Naive thymus-derived CD8-positive, alpha-beta T cell (primary cell): ENCODE measurements around the gene TNFRSF1A. TPM values are rescaled to one million over a fixed set of nuclear protein-coding genes. Genes with fewer than 3 reads are reported as not detected.
A peak's percentile ranks its signal among the peaks of the same experiment; 100 is the strongest.
"Not testable (repeated sequence)": the region's sequence is repeated elsewhere in the genome, so short reads cannot be mapped to it uniquely, and the experiment has no call there.

Experiments used
- ATAC-seq, 2 donors: fragments of 150-1000 bp; cut with Tn5 transposase in 1 of 2; sonication (Bioruptor Pico), chemical (Tn5 transposase) in 1 of 2; 1 replicate in 1 of 2; 2 replicates in 1 of 2; pipeline ENCODE4 v1.10.0; 2021; ENCODE audit warnings: mild to moderate bottlenecking in 2 of 2, moderate library complexity in 2 of 2
- POLR2A ChIA-PET: fragments of 350-600 bp; sonication (Branson Sonifier 250); formaldehyde crosslinking; loops from one replicate; lab custom pipeline; 2021; ENCODE audit warnings: antibody characterized with exemption; lab: Charles Lee
- DNase-seq, 10 donors: peaks; one replicate each; pipeline versions ENCODE4 v3.0.0 to v3.0.0-alpha.2; 2020 to 2022
- H3K27ac Mint-ChIP-seq, 10 donors: one replicate each; pipeline ENCODE4 v1.8.0; 2020 to 2022; ENCODE audit warnings: mild to moderate bottlenecking in 10 of 10, mixed read lengths in 10 of 10, moderate library complexity in 4 of 10, inconsistent platforms in 1 of 10
- H3K27me3 Mint-ChIP-seq, 5 donors: one replicate each; pipeline ENCODE4 v1.8.0; 2021 to 2022; ENCODE audit warnings: mixed read lengths in 5 of 5
- H3K36me3 Mint-ChIP-seq, 3 donors: one replicate each; pipeline ENCODE4 v1.8.0; 2020 to 2022; ENCODE audit warnings: mixed read lengths in 3 of 3, mild to moderate bottlenecking in 2 of 3, inconsistent platforms in 1 of 3
- H3K4me1 Mint-ChIP-seq, 4 donors: one replicate each; pipeline ENCODE4 v1.8.0; 2021 to 2022; ENCODE audit warnings: mixed read lengths in 4 of 4
- H3K4me3 Mint-ChIP-seq, 10 donors: one replicate each; pipeline ENCODE4 v1.8.0; 2020 to 2022; ENCODE audit warnings: mild to moderate bottlenecking in 10 of 10, mixed read lengths in 10 of 10, moderate library complexity in 6 of 10, inconsistent platforms in 1 of 10
- H3K9me3 Mint-ChIP-seq, 9 donors: one replicate each; pipeline ENCODE4 v1.8.0; 2020 to 2022; ENCODE audit warnings: mixed read lengths in 9 of 9, mild to moderate bottlenecking in 3 of 9, inconsistent platforms in 1 of 9, moderate library complexity in 1 of 9
- polyA plus RNA-seq, 3 donors: library from polyadenylated mRNA; unstranded; fragments of 300-500 nt; fragmentation: Illumina TruSeq; gene quantifications; one replicate each; pipeline ENCODE4 v1.2.3, GENCODE V29; 2021
- total RNA-seq, 8 experiments: library from RNA in 2 of 8; stranded (reverse) in 2 of 8; gene quantifications; one replicate each; pipeline ENCODE4 v1.2.3 and lab custom pipeline; 2021 to 2026

Gene TNFRSF1A
- total and polyA plus RNA-seq, 5 experiments from 2014 or later = 19.5 to 97.6 (median 43.7) TPM

GRCh38 chr12:6352193-6353173 is 10.6 kb upstream of the TNFRSF1A start:
- Mint-ChIP-seq H3K27me3 (peaks cover 0 to 2% (median 0%) of the 10 kb centered on the region in 5 donors), H3K4me3 (no peak overlapping the region), H3K4me1 (peaks cover 12 to 32% (median 28%) of the 10 kb centered on the region in 4 donors), H3K27ac (peak overlapping the region in 2 of 10 donors; percentile 12 to 48), H3K36me3 (no peaks in the 10 kb centered on the region), H3K9me3 (no peaks in the 10 kb centered on the region)
- ATAC-seq = no peak
- POLR2A ChIA-PET = interaction anchor here (0.5 to 1.6 kb wide), 7 partner anchors 10 to 407 kb away, joined by 3 to 6 read pairs (median 5); no protein-coding TSS in a partner anchor
- no peak for DNase-seq

GRCh38 chr12:6351622-6352021 is 9.7 kb upstream of the TNFRSF1A start:
- DNase-seq = no peak
- no peak for ATAC-seq
- Mint-ChIP-seq H3K27me3 (peaks cover 0 to 6% (median 0%) of the 10 kb centered on the region in 5 donors), H3K36me3 (no peaks in the 10 kb centered on the region), H3K4me1 (peaks cover 20 to 40% (median 37%) of the 10 kb centered on the region in 4 donors), H3K27ac (peak overlapping the region in 1 of 10 donors; percentile 40), H3K9me3 (no peaks in the 10 kb centered on the region), H3K4me3 (no peak overlapping the region)
- POLR2A ChIA-PET = interaction anchor here (0.9 to 1.6 kb wide), 4 partner anchors 11 to 408 kb away, joined by 5 to 6 read pairs (median 5); no protein-coding TSS in a partner anchor

- ATAC-seq (peak; percentile 65 to 85), DNase-seq (peak in 1 of 10 donors; percentile 34)
Observed at GRCh38 chr12:6347367-6348338, 5.8 kb upstream of the TNFRSF1A start.

GRCh38 chr12:6346942-6347341 is 5.1 kb upstream of the TNFRSF1A start:
- peaks cover 33 to 59% (median 52%) of the 10 kb centered on the region in 4 donors for H3K4me1 Mint-ChIP-seq
- peaks cover 0 to 7% (median 0%) of the 10 kb centered on the region in 5 donors for H3K27me3 Mint-ChIP-seq
- H3K9me3 Mint-ChIP-seq = no peaks in the 10 kb centered on the region
- ATAC-seq = no peak
- peak overlapping the region in 9 of 10 donors; percentile 10 to 83 (median 60) for H3K27ac Mint-ChIP-seq
- no peak for DNase-seq
- no peaks in the 10 kb centered on the region for H3K36me3 Mint-ChIP-seq
- POLR2A ChIA-PET = interaction anchor here (0.6 to 7.4 kb wide), 3 partner anchors 11 to 146 kb away, joined by 4 to 70 read pairs (median 5); partner anchors contain the start of gene MRPL51
- H3K4me3 Mint-ChIP-seq = peak overlapping the region in 7 of 10 donors; percentile 2 to 61 (median 31)

More at GRCh38 chr12:6347367-6348338, 5.8 kb upstream of the TNFRSF1A start:
- no peaks in the 10 kb centered on the region for H3K9me3 Mint-ChIP-seq
- peak overlapping the region in 4 of 10 donors; percentile 8 to 61 (median 51) for H3K4me3 Mint-ChIP-seq
- peaks cover 30 to 52% (median 48%) of the 10 kb centered on the region in 4 donors for H3K4me1 Mint-ChIP-seq
- H3K27me3 Mint-ChIP-seq = peaks cover 0 to 7% (median 0%) of the 10 kb centered on the region in 5 donors
- peak overlapping the region in 9 of 10 donors; percentile 22 to 83 (median 60) for H3K27ac Mint-ChIP-seq
- no peaks in the 10 kb centered on the region for H3K36me3 Mint-ChIP-seq
- POLR2A ChIA-PET = interaction anchor here (0.6 to 7.4 kb wide), 6 partner anchors 12 to 192 kb away, joined by 3 to 70 read pairs (median 4); partner anchors contain the start of gene MRPL51

GRCh38 chr12:6346235-6346832 is 4.5 kb upstream of the TNFRSF1A start:
- ATAC-seq (no peak), DNase-seq (no peak)
- peaks cover 36 to 61% (median 57%) of the 10 kb centered on the region in 4 donors for H3K4me1 Mint-ChIP-seq
- no peaks in the 10 kb centered on the region for H3K36me3 Mint-ChIP-seq
- H3K9me3 Mint-ChIP-seq = no peaks in the 10 kb centered on the region
- H3K4me3 Mint-ChIP-seq = peak overlapping the region in 7 of 10 donors; percentile 7 to 67 (median 48)
- peaks cover 0 to 7% (median 0%) of the 10 kb centered on the region in 5 donors for H3K27me3 Mint-ChIP-seq
- POLR2A ChIA-PET = interaction anchor here (0.6 to 7.4 kb wide), 8 partner anchors 10 to 147 kb away, joined by 3 to 70 read pairs (median 5); partner anchors contain the start of gene MRPL51
- peak overlapping the region in 6 of 10 donors; percentile 48 to 87 (median 80) for H3K27ac Mint-ChIP-seq

GRCh38 chr12:6345319-6346091 is 3.6 kb upstream of the TNFRSF1A start:
- H3K27me3 Mint-ChIP-seq = peaks cover 0 to 7% (median 0%) of the 10 kb centered on the region in 5 donors
- ATAC-seq = peak in 1 of 2 donors; percentile 47
- H3K4me3 Mint-ChIP-seq = peak overlapping the region in 9 of 10 donors; percentile 37 to 70 (median 54)
- H3K4me1 Mint-ChIP-seq = peaks cover 36 to 61% (median 58%) of the 10 kb centered on the region in 4 donors
- peak overlapping the region in 9 of 10 donors; percentile 57 to 93 (median 85) for H3K27ac Mint-ChIP-seq
- POLR2A ChIA-PET = interaction anchor here (0.8 to 7.4 kb wide), 8 partner anchors 10 to 125 kb away, joined by 3 to 70 read pairs (median 4); partner anchors contain the start of gene VAMP1
- no peaks in the 10 kb centered on the region for H3K9me3 Mint-ChIP-seq
- no peak for DNase-seq
- H3K36me3 Mint-ChIP-seq = peaks cover 0 to 2% (median 0%) of the 10 kb centered on the region in 3 donors

GRCh38 chr12:6344101-6344660 is 2.3 kb upstream of the TNFRSF1A start:
- H3K9me3 Mint-ChIP-seq, DNase-seq, ATAC-seq, H3K27me3 Mint-ChIP-seq, H3K36me3 Mint-ChIP-seq: not testable (repeated sequence)
- Mint-ChIP-seq H3K4me1 (peaks cover 36 to 61% (median 58%) of the 10 kb centered on the region in 4 donors), H3K27ac (peak overlapping the region in 2 of 10 donors; percentile 36 to 80), H3K4me3 (peak overlapping the region in 1 of 10 donors; percentile 26)
- POLR2A ChIA-PET = interaction anchor here (0.6 to 17.3 kb wide), 6 partner anchors 8 to 221 kb away, joined by 3 to 358 read pairs (median 4); no protein-coding TSS in a partner anchor

- Mint-ChIP-seq H3K4me3 (peak overlapping the region in 3 of 10 donors; percentile 11 to 70 (median 24)), H3K9me3 (no peaks in the 10 kb centered on the region), H3K27ac (peak overlapping the region in 1 of 10 donors; percentile 95), H3K36me3 (peaks cover 0 to 2% (median 0%) of the 10 kb centered on the region in 3 donors), H3K4me1 (peaks cover 36 to 59% (median 58%) of the 10 kb centered on the region in 4 donors), H3K27me3 (peaks cover 0 to 7% (median 0%) of the 10 kb centered on the region in 5 donors)
- POLR2A ChIA-PET = interaction anchor here (0.6 to 17.3 kb wide), 6 partner anchors 8 to 221 kb away, joined by 3 to 358 read pairs (median 4); no protein-coding TSS in a partner anchor
- no peak for DNase-seq
- no peak for ATAC-seq
Observed at GRCh38 chr12:6343518-6343917, 1.6 kb upstream of the TNFRSF1A start.

- Mint-ChIP-seq H3K4me1 (peaks cover 35 to 52% (median 51%) of the 10 kb centered on the region in 4 donors), H3K27ac (peak overlapping the region in 1 of 10 donors; percentile 95), H3K4me3 (no peak overlapping the region), H3K27me3 (peaks cover 0 to 7% (median 0%) of the 10 kb centered on the region in 5 donors), H3K9me3 (no peaks in the 10 kb centered on the region), H3K36me3 (peaks cover 0 to 2% (median 0%) of the 10 kb centered on the region in 3 donors)
- POLR2A ChIA-PET = interaction anchor here (0.9 to 17.3 kb wide), 7 partner anchors 6 to 152 kb away, joined by 3 to 358 read pairs (median 7); no protein-coding TSS in a partner anchor
- DNase-seq = no peak
- ATAC-seq = no peak
Observed at GRCh38 chr12:6342140-6342889, 439 bp upstream of the TNFRSF1A start.
